ENCODE results near the gene CACNA1C.

CACNA1C gene

DNA sequence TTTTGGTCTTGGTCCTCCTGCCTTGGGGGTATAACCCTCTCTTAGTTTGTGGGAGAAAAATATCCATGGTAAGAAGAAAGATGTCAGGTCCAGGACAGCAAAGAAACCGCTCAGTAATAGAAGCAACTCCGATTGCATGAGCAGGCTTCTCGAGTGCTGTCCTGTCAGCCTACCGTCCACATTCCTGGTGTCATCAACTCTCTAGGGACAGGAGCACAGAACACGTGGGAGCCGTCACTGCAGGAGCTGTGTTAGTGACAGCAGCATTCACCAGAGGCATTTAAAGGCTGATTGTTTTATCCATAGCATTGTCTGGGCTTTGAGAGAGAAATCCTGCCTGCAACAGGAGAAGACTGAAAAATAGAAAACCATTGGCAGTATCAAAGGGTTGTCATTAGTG lies 244.2 kb downstream of the CACNA1C start:
- no peaks in the 10 kb centered on the region for H3K79me2 ChIP-seq (ENCODE audit: insufficient read depth, low read depth)
- H3K4me3 ChIP-seq (IDR thresholded peaks at IDR 0.05; ENCODE audit: insufficient read depth, low read depth, low read length) = no peak overlapping the region
- no peaks in the 10 kb centered on the region for H3K27me3 ChIP-seq (ENCODE audit: insufficient read depth, low read depth)
- no peak overlapping the region for H3K4me2 ChIP-seq
- H3K9ac ChIP-seq = no peak overlapping the region
- TF ChIP-seq, protein P1, sequence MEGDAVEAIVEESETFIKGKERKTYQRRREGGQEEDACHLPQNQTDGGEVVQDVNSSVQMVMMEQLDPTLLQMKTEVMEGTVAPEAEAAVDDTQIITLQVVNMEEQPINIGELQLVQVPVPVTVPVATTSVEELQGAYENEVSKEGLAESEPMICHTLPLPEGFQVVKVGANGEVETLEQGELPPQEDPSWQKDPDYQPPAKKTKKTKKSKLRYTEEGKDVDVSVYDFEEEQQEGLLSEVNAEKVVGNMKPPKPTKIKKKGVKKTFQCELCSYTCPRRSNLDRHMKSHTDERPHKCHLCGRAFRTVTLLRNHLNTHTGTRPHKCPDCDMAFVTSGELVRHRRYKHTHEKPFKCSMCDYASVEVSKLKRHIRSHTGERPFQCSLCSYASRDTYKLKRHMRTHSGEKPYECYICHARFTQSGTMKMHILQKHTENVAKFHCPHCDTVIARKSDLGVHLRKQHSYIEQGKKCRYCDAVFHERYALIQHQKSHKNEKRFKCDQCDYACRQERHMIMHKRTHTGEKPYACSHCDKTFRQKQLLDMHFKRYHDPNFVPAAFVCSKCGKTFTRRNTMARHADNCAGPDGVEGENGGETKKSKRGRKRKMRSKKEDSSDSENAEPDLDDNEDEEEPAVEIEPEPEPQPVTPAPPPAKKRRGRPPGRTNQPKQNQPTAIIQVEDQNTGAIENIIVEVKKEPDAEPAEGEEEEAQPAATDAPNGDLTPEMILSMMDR (conservative IDR thresholded peaks at IDR 0.05; ENCODE audit: low read depth, low read length) = no peak
- no peaks in the 10 kb centered on the region for H4K20me1 ChIP-seq (ENCODE audit: insufficient read depth)
- H3K4me1 ChIP-seq (ENCODE audit: low read depth, poor library complexity, severe bottlenecking) = no peaks in the 10 kb centered on the region
- no peak overlapping the region for H3K27ac ChIP-seq
- no peak overlapping the region for H2AFZ ChIP-seq (ENCODE audit: low read depth)
- no peaks in the 10 kb centered on the region for H3K36me3 ChIP-seq (ENCODE audit: insufficient read depth)

DNA sequence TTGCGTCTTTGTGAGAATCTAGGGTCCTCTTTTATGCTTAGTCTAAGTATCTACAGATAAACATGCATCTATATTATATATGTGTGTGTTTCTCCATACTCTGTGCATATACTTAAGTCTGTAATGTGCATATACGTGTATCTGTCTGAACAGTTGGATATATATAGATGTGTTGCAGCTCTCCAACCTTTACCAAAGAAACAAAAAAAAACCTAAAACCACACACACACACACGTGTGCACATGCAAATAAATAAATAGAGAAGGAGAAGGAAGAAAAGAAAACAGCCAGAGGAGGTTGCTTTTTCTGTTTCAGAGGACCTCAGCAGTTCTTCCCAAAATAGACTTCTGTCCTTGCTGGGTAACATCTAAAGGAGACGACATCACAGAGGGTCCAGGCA lies 244.9 kb downstream of the CACNA1C start:
- Histone ChIP-seq H3K4me3 (IDR thresholded peaks at IDR 0.05; ENCODE audit: insufficient read depth, low read depth, low read length) (no peak overlapping the region), H3K9ac (no peak overlapping the region), H3K4me2 (no peak overlapping the region), H3K36me3 (ENCODE audit: insufficient read depth) (no peaks in the 10 kb centered on the region), H4K20me1 (ENCODE audit: insufficient read depth) (no peaks in the 10 kb centered on the region), H3K27ac (no peak overlapping the region), H2AFZ (ENCODE audit: low read depth) (no peak overlapping the region), H3K27me3 (ENCODE audit: insufficient read depth, low read depth) (no peaks in the 10 kb centered on the region), H3K79me2 (ENCODE audit: insufficient read depth, low read depth) (no peaks in the 10 kb centered on the region), H3K4me1 (ENCODE audit: low read depth, poor library complexity, severe bottlenecking) (no peaks in the 10 kb centered on the region)
- TF ChIP-seq, protein P1 (conservative IDR thresholded peaks at IDR 0.05; ENCODE audit: low read depth, low read length) = no peak

DNA sequence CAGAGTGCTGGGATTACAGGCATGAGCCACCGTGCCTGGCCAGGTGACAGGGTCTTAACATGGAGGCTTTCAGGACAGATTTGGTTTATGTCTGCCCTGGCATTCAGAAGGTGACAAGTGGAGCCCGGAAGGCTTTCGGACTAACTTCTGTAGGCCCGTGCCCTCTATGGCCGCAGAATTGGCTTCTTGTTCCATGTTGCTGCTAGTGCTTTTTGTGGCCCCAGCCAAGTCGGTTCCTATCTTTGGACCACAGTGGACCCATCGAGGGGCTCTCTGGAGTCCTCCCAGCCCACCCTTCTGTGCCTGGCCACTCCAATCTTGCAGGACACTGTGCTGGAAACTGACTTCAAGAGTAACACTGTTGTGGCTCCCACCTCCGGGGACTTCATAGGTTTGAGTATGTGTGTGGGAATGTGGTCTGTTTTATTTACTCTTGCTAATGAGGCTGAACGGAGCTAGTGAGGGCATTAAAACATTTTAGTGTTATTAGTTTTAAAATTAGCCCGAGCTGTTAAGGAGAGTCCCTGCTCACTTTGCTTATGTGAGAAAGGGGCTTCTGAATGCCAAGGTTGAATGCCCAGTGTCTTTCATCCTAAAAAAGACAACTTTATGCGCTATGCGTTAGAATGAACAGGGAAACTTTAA lies 245.9 kb downstream of the CACNA1C start:
- Histone ChIP-seq H3K4me1 (ENCODE audit: low read depth, poor library complexity, severe bottlenecking) (no peaks in the 10 kb centered on the region), H3K4me2 (no peak overlapping the region), H3K9ac (no peak overlapping the region), H3K27me3 (ENCODE audit: insufficient read depth, low read depth) (no peaks in the 10 kb centered on the region), H3K36me3 (ENCODE audit: insufficient read depth) (no peaks in the 10 kb centered on the region), H3K4me3 (IDR thresholded peaks at IDR 0.05; ENCODE audit: insufficient read depth, low read depth, low read length) (no peak overlapping the region), H3K79me2 (ENCODE audit: insufficient read depth, low read depth) (no peaks in the 10 kb centered on the region), H2AFZ (ENCODE audit: low read depth) (no peak overlapping the region), H4K20me1 (ENCODE audit: insufficient read depth) (no peaks in the 10 kb centered on the region), H3K27ac (no peak overlapping the region)
- TF ChIP-seq, protein P1 (conservative IDR thresholded peaks at IDR 0.05; ENCODE audit: low read depth, low read length) = no peak

DNA sequence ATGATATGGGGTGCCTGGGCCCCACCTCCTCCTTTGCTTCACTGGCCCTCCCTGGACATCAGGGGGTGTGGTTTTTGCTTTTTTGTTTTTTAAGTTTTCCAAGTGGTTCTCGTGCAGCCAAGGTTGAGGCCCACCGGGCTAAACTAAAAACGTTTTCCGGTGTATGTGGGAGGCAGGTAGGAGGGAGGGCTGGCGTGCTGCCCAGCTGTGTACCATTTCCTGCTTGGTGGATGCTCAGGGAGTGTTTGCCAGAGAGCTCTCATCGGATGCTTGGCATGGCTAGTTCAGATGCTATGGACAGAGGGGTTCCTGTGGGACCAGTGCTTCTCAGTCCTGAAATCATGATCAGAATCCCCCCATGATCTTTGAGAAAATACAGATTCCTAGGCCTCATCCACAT lies 246.4 kb downstream of the CACNA1C start:
- Histone ChIP-seq H3K4me2 (no peak overlapping the region), H3K9ac (no peak overlapping the region)

More for the DNA sequence above, 246.4 kb downstream of the CACNA1C start:
- H3K4me1 ChIP-seq (ENCODE audit: low read depth, poor library complexity, severe bottlenecking) = no peaks in the 10 kb centered on the region
- no peaks in the 10 kb centered on the region for H3K27me3 ChIP-seq (ENCODE audit: insufficient read depth, low read depth)
- H3K27ac ChIP-seq = no peak overlapping the region
- H3K79me2 ChIP-seq (ENCODE audit: insufficient read depth, low read depth) = no peaks in the 10 kb centered on the region
- H3K4me3 ChIP-seq (IDR thresholded peaks at IDR 0.05; ENCODE audit: insufficient read depth, low read depth, low read length) = no peak overlapping the region
- no peaks in the 10 kb centered on the region for H3K36me3 ChIP-seq (ENCODE audit: insufficient read depth)
- H2AFZ ChIP-seq (ENCODE audit: low read depth) = no peak overlapping the region
- no peaks in the 10 kb centered on the region for H4K20me1 ChIP-seq (ENCODE audit: insufficient read depth)
- TF ChIP-seq, protein P1 (conservative IDR thresholded peaks at IDR 0.05; ENCODE audit: low read depth, low read length) = no peak
